ENCODE results near the gene HOPX.
"Not testable (repeated sequence)": the region's sequence is repeated elsewhere in the genome, so short reads cannot be mapped to it uniquely, and the experiment has no call there.

Gene HOPX

DNA sequence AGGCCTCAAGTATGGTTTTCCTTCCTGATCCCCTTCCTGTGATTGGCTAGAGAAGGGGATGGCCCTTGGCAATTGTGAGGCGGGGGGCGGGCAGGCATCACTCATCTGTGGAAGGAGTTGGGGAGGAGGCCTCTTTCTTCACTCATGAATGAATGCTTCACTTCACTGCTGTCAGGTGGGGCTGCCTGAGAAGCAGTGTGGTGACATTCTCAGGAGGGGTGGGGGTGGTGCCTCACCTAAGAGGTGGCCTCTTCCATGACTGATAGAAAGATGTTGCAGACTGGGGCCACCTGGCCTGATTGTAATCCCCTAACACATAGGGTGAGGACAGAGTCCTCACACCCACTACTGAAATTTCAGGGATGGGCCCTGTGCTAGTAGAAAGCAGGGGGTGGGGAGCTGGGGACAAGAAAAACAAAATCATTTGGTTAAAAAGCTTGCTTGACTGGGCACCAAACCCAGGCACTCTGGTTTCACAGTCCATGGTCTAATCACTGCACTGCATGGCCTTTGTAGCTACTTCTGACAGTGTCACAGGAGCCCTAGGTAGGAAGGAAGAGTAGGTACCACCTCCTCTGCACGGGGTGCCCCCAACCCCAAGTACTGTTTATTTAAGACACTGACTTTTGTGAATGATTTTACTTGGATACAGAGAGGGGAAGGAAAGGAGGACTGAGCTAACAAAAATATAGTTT lies 5.6 kb upstream of the HOPX start:
- no peak for DNase-seq

- DNase-seq, result no peak
Measured at GRCh38 chr4:56684320-56685050, 3.4 kb upstream of the HOPX start.

- DNase-seq, result no peak
Measured at GRCh38 chr4:56683455-56683854, 2.4 kb upstream of the HOPX start.

GRCh38 chr4:56681853-56682525 lies 893 bp upstream of the HOPX start:
- DNase-seq, result no peak

- no peak for DNase-seq
Measured at GRCh38 chr4:56680266-56680665, 830 bp downstream of the HOPX start.

DNA sequence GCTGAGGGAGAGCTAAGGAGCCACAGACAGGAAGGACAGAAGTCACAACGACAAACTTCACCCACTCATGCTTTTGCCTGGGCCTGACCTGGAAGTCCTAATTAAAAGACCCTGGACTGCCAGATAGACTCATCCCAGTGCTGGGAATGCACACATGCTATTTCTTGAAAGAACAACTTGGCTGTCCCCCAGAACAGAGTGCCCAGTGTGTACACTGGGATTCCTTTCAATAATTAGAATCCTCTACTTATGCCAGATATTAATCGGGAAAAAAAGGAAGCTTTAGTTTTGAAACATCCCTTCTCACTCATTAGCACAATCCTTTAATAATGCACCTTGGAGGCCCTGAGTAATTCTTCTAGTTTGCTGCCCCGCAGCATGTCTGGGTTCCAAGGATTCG lies 3.4 kb downstream of the HOPX start:
- no peak for DNase-seq

GRCh38 chr4:56674984-56675383 lies 6.1 kb downstream of the HOPX start:
- no peak for DNase-seq

GRCh38 chr4:56671860-56672259 lies 9.2 kb downstream of the HOPX start:
- DNase-seq, result no peak

DNA sequence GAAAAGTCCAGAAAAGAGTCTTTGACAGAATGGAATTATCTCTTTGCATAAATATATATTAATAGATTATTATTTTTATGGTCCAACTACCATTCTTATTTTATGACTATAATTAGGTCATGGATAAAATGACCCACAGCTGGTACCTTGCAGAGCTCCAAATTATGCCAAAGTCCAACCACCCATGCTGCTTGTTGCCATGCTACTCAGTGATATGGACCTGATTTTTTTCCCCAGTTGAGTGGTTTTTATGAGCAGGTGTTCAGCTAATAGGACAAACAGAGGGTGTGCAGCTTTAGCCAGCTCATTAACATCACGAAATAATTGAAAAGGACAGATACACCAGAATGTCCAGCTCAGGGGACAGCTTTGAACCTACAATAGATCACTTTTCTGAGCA lies 9.7 kb downstream of the HOPX start:
- no peak for DNase-seq

DNA sequence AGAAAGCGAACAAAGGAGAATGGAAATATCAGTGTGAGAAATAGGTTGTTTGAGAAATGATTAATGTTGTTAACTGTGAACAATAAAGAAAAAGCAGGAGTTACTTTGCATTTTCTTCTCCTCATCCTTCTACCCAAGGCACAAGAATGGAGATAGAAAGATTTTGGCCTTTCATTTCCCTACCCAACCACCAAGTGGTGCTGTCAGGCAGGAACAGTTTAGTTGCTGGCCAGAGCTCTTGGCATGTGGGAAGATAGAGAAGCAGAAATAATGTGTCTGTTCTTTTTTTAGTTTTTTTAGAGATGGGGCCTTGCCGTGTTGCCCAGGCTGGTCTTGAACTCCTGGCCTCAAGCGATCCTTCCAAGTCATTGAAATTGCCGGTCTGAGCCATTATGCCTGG lies 12.8 kb downstream of the HOPX start:
- no peak for DNase-seq

- not testable (repeated sequence) for DNase-seq
Measured at GRCh38 chr4:56667396-56667795, 13.7 kb downstream of the HOPX start.

GRCh38 chr4:56666279-56666678 lies 14.8 kb downstream of the HOPX start:
- DNase-seq, result no peak

- DNase-seq, result no peak
Measured at GRCh38 chr4:56665781-56666180, 15.3 kb downstream of the HOPX start.

DNA sequence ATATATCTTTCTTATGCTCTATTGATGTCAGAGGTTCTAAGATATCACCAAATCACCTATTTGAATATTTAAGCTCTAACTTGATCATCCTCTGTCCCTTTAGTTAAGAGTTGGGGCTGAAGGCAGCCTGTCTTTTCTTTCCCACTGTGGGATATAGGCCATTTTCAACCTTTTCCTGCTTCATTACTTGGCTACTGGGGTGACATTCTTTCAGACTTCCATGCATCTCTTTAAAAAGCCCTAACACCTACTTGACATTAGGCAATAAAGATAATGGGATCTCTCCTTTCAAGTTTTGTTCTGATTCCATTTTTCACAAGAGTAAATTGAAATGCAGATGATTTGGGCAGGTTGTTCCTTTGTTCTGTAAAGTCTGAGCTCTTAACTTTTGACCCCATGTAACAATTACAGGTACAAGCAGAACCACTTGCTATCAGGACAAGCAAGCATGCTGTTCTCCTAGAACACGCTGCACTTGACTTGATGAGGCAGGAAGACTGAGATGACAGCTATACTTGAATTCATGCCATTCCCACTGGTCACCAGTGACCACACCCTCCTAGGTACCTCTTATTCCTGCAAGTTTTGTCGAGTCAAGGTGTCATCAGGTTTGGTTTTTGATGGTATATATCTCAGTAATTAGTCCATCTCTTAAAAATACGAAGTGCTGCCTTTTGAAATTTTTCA lies 18.2 kb downstream of the HOPX start:
- DNase-seq, result no peak

DNA sequence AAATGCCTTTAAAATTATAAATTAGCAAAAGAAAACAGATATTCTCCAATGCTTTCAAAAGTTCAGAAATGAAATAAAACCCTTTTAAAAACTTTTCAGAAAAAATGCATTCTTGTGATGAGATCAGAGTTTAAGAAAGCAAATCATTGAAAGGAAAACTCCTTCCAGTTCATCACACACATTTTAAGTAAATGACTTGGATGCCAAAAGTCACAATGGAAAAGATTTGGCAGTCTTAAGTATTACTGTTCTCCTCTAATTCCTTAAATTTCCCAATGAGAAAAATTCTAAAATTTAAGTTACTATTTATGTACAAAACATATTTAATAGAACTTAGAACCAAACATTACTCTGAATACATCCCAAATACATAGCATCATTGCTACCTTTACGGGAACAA lies 21.1 kb downstream of the HOPX start:
- DNase-seq, result no peak

- no peak for DNase-seq
Measured at GRCh38 chr4:56658528-56658927, 22.6 kb downstream of the HOPX start.

- DNase-seq, result no peak
Measured at GRCh38 chr4:56657818-56658217, 23.3 kb downstream of the HOPX start.

DNA sequence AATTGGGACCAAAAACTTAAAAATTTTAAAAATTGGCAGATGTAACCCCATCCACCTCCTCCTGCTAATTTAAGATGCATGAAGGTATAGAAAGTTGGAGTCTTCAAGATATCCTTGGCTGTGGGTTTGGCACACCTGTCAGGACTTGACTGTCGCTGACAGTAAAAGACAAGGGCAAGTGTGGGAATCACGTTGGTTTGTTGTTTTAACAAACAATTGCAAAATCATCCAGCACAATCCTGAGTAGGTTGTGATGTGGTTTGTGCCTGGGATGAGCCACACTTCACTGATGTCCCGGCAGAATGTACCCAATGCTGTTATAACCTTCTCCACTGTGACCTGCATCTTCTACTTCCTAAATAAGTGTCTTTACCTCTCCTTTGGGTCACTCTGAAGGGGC lies 24.0 kb downstream of the HOPX start:
- DNase-seq, result no peak

GRCh38 chr4:56656346-56656643 lies 24.8 kb downstream of the HOPX start:
- DNase-seq, result peak; percentile 35 to 41

- no peak for DNase-seq
Measured at GRCh38 chr4:56655627-56656345, 25.3 kb downstream of the HOPX start.

DNA sequence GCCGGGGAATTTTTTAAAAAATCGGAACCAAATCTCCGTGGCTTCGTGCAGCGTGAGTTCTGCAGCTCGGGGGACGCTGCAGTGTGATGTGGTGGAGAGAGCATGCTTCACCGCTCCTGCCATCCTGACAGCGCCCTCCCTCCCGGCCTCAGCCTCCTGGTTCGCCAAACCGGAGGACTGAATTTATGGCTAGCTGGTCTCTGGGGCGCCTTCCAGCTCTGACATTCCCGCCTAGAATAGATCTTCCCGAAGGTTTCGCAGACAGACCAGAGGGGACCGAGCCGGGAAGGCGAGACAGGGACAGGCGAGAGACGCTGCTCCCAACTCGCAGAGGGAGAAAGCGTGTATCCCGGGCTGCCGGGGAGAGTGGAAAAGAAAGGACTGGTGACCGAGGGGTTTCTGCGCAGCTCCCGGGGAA lies 25.9 kb downstream of the HOPX start:
- DNase-seq, result peak in 1 of 2 donors; percentile 10

DNA sequence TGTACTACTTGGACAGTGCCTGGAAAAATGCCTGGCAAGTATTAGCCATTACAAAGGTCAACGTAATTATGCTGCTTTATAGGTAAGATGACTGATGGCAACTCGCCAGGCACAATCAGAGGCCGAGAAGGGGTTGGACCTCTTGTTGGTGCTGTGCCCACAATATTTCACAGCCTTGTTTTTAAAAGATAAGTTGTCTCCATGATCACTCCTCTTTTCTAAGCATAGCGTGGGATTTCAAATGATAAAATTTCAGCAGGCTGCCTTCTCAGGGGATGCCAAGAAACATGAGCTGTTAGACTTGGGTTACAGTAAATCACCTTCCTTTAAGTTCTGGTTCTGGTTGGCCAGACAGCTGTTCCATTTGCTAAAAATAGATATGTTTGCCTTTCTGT lies 26.9 kb downstream of the HOPX start:
- no peak for DNase-seq

Measured in activated CD4-positive, alpha-beta T cell treated with anti-CD3 and anti-CD28 coated beads for 4 hours (primary cell).